ENCODE data around the gene BANF2. TPM values are rescaled to one million over a fixed set of nuclear protein-coding genes. Genes with fewer than 3 reads are reported as not detected.

BANF2 gene
- total and polyA plus RNA-seq, 2 of the 13 experiments (the other 11 are each of a cell fraction or from before 2014, with no cell fraction given), result 0.35 TPM; not detected in 1

DNA sequence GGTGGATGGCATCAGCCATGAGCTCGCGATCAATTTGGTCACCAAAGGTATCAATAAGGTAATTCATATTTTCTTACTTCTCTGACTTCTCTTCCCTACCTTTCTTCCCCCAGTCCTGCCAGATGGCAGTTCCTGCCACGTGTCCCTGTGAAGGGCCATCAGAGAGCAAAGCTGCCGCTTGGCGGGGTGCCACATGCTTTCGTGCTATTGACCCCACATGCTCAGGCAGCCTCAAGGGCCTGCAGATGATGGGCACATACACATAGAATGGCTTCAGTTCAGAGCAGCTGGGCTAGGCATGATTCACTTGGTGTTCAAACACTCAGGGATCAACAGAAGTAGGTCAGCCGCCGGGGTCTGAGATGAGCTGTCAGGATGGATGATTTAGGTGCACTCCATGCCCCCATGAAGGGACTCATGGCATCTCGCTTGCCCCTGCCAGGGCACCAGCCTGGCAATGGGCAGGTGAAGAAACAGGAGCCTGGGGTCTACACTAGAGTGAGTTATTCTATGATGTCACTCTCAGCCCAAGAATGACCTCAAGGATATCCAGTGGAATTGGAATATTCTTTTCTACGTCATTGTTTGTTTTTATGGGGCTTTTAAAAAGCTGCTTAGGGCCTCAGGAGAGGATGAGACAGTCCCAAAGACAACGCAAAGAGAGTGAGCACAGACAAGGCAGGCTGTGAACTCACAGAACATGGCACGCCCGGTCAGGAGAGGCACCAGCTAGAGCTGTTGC, 25.5 kb downstream of the BANF2 start (continued):
- no peak for TF ChIP-seq U2AF1 (optimal IDR thresholded peaks at IDR 0.05; ENCODE audit: low read depth, low read length)
- no peak for TF ChIP-seq ARHGAP35 (CRISPR knock-in tag; IDR thresholded peaks at IDR 0.05; ENCODE audit: borderline replicate concordance)
- TF ChIP-seq, protein P1, sequence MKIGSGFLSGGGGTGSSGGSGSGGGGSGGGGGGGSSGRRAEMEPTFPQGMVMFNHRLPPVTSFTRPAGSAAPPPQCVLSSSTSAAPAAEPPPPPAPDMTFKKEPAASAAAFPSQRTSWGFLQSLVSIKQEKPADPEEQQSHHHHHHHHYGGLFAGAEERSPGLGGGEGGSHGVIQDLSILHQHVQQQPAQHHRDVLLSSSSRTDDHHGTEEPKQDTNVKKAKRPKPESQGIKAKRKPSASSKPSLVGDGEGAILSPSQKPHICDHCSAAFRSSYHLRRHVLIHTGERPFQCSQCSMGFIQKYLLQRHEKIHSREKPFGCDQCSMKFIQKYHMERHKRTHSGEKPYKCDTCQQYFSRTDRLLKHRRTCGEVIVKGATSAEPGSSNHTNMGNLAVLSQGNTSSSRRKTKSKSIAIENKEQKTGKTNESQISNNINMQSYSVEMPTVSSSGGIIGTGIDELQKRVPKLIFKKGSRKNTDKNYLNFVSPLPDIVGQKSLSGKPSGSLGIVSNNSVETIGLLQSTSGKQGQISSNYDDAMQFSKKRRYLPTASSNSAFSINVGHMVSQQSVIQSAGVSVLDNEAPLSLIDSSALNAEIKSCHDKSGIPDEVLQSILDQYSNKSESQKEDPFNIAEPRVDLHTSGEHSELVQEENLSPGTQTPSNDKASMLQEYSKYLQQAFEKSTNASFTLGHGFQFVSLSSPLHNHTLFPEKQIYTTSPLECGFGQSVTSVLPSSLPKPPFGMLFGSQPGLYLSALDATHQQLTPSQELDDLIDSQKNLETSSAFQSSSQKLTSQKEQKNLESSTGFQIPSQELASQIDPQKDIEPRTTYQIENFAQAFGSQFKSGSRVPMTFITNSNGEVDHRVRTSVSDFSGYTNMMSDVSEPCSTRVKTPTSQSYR (CRISPR knock-in tag; IDR thresholded peaks at IDR 0.05; ENCODE audit: borderline replicate concordance), result no peak
- TF ChIP-seq THYN1 (CRISPR knock-in tag; IDR thresholded peaks at IDR 0.05; ENCODE audit: borderline replicate concordance, low read depth), result no peak
- TF ChIP-seq ATM (IDR thresholded peaks at IDR 0.05; ENCODE audit: borderline replicate concordance), result no peak
- TF ChIP-seq NR2F2 (IDR thresholded peaks at IDR 0.05; ENCODE audit: borderline replicate concordance, low read depth), result no peak
- TF ChIP-seq, protein P2, sequence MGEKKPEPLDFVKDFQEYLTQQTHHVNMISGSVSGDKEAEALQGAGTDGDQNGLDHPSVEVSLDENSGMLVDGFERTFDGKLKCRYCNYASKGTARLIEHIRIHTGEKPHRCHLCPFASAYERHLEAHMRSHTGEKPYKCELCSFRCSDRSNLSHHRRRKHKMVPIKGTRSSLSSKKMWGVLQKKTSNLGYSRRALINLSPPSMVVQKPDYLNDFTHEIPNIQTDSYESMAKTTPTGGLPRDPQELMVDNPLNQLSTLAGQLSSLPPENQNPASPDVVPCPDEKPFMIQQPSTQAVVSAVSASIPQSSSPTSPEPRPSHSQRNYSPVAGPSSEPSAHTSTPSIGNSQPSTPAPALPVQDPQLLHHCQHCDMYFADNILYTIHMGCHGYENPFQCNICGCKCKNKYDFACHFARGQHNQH (CRISPR knock-in tag; IDR thresholded peaks at IDR 0.05), result no peak
- no peak for TF ChIP-seq SRY (CRISPR knock-in tag; IDR thresholded peaks at IDR 0.05)
- TF ChIP-seq SCMH1 (CRISPR knock-in tag; IDR thresholded peaks at IDR 0.05; ENCODE audit: borderline replicate concordance), result no peak
- TF ChIP-seq, protein P3, sequence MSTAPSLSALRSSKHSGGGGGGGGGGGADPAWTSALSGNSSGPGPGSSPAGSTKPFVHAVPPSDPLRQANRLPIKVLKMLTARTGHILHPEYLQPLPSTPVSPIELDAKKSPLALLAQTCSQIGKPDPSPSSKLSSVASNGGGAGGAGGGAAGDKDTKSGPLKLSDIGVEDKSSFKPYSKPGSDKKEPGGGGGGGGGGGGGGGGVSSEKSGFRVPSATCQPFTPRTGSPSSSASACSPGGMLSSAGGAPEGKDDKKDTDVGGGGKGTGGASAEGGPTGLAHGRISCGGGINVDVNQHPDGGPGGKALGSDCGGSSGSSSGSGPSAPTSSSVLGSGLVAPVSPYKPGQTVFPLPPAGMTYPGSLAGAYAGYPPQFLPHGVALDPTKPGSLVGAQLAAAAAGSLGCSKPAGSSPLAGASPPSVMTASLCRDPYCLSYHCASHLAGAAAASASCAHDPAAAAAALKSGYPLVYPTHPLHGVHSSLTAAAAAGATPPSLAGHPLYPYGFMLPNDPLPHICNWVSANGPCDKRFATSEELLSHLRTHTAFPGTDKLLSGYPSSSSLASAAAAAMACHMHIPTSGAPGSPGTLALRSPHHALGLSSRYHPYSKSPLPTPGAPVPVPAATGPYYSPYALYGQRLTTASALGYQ (CRISPR knock-in tag; IDR thresholded peaks at IDR 0.05), result no peak
- no peak for TF ChIP-seq FOXJ3 (CRISPR knock-in tag; IDR thresholded peaks at IDR 0.05; ENCODE audit: borderline replicate concordance)
- TF ChIP-seq TOE1 (CRISPR knock-in tag; IDR thresholded peaks at IDR 0.05), result no peak
- TF ChIP-seq ZMYM4 (CRISPR knock-in tag; IDR thresholded peaks at IDR 0.05), result no peak
- TF ChIP-seq, protein P4, sequence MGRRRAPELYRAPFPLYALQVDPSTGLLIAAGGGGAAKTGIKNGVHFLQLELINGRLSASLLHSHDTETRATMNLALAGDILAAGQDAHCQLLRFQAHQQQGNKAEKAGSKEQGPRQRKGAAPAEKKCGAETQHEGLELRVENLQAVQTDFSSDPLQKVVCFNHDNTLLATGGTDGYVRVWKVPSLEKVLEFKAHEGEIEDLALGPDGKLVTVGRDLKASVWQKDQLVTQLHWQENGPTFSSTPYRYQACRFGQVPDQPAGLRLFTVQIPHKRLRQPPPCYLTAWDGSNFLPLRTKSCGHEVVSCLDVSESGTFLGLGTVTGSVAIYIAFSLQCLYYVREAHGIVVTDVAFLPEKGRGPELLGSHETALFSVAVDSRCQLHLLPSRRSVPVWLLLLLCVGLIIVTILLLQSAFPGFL (CRISPR knock-in tag; IDR thresholded peaks at IDR 0.05), result no peak
- no peak for TF ChIP-seq PCBP1 (IDR thresholded peaks at IDR 0.05; ENCODE audit: borderline replicate concordance, low read depth, low read length)
- TF ChIP-seq SP4 (CRISPR knock-in tag; IDR thresholded peaks at IDR 0.05), result no peak
- TF ChIP-seq MZF1 (CRISPR knock-in tag; IDR thresholded peaks at IDR 0.05; ENCODE audit: borderline replicate concordance), result no peak
- TF ChIP-seq ZFP1 (CRISPR knock-in tag; IDR thresholded peaks at IDR 0.05), result no peak
- TF ChIP-seq ZNF44 (CRISPR knock-in tag; IDR thresholded peaks at IDR 0.05), result no peak
- no peak for TF ChIP-seq ARID2 (CRISPR knock-in tag; IDR thresholded peaks at IDR 0.05; ENCODE audit: borderline replicate concordance)
- TF ChIP-seq GPN1 (CRISPR knock-in tag; IDR thresholded peaks at IDR 0.05; ENCODE audit: borderline replicate concordance), result no peak
- no peak for TF ChIP-seq ZNF782 (CRISPR knock-in tag; IDR thresholded peaks at IDR 0.05; ENCODE audit: borderline replicate concordance)
- TF ChIP-seq, protein P5, sequence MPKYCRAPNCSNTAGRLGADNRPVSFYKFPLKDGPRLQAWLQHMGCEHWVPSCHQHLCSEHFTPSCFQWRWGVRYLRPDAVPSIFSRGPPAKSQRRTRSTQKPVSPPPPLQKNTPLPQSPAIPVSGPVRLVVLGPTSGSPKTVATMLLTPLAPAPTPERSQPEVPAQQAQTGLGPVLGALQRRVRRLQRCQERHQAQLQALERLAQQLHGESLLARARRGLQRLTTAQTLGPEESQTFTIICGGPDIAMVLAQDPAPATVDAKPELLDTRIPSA (CRISPR knock-in tag; IDR thresholded peaks at IDR 0.05; ENCODE audit: borderline replicate concordance), result no peak

All from HepG2 (cell line).